DOHH2 (cell line): ENCODE measurements around the gene MS4A18.
"Not testable (repeated sequence)": the region's sequence is repeated elsewhere in the genome, so short reads cannot be mapped to it uniquely, and the experiment has no call there.

Source experiments
- H3F3A ChIP-seq: fragments of 200-600 bp; sonication (generic), shearing (Covaris generic); 2 replicates; pipeline ENCODE4 v1.6.0; 2016; ENCODE audit warnings: antibody characterized with exemption, mild to moderate bottlenecking; ENCODE audit not compliant: control insufficient read depth, insufficient read depth
- H3K27ac ChIP-seq: fragments of 200-600 bp; sonication (generic); 2 replicates; pipeline ENCODE4 v1.5.1; 2014; ENCODE audit warnings: low read depth, mild to moderate bottlenecking, low read length, moderate library complexity
- H3K27me3 ChIP-seq: fragments of 200-600 bp; sonication (generic); 2 replicates; pipeline ENCODE4 v1.6.1; 2014; ENCODE audit warnings: mild to moderate bottlenecking, low read length, mixed read lengths; ENCODE audit not compliant: control insufficient read depth
- H3K36me3 ChIP-seq: fragments of 200-600 bp; sonication (generic); 2 replicates; pipeline ENCODE4 v1.6.1; 2014; ENCODE audit warnings: mild to moderate bottlenecking, low read length, moderate library complexity, mixed read lengths; ENCODE audit not compliant: control insufficient read depth
- H3K4me1 ChIP-seq: fragments of 200-600 bp; sonication (generic); 2 replicates; pipeline ENCODE4 v1.6.1; 2014; ENCODE audit warnings: mild to moderate bottlenecking, low read length, mixed read lengths; ENCODE audit not compliant: control insufficient read depth
- H3K4me2 ChIP-seq: fragments of 200-600 bp; sonication (generic); 2 replicates; pipeline ENCODE4 v1.6.0; 2014; ENCODE audit warnings: mild to moderate bottlenecking, low read length, moderate library complexity
- H3K4me3 ChIP-seq: fragments of 200-600 bp; sonication (generic); 2 replicates; pipeline ENCODE4 v1.5.1; 2014; ENCODE audit warnings: mild to moderate bottlenecking, low read length, mixed read lengths
- H3K79me2 ChIP-seq: fragments of 200-600 bp; sonication (generic); 2 replicates; pipeline ENCODE4 v1.6.1; 2014; ENCODE audit warnings: mild to moderate bottlenecking, low read length, mixed read lengths; ENCODE audit not compliant: control insufficient read depth
- H3K9me2 ChIP-seq: fragments of 200-600 bp; sonication (generic); replicated peaks from 2 replicates; pipeline ENCODE4 v1.6.1; 2014; ENCODE audit warnings: mild to moderate bottlenecking, low read length, mixed read lengths; ENCODE audit not compliant: control insufficient read depth
- H3K9me3 ChIP-seq: fragments of 200-600 bp; sonication (generic); 2 replicates; pipeline ENCODE4 v1.6.1; 2014; ENCODE audit warnings: antibody characterized with exemption, low read length, mixed read lengths; ENCODE audit not compliant: control insufficient read depth, insufficient read depth
- H4K20me1 ChIP-seq: fragments of 200-600 bp; sonication (generic); 2 replicates; pipeline ENCODE4 v1.6.0; 2014; ENCODE audit warnings: low read depth, mild to moderate bottlenecking, antibody characterized with exemption, low read length, moderate library complexity; ENCODE audit not compliant: control insufficient read depth, insufficient read depth
- CTCF ChIP-seq: fragments of 200-600 bp; sonication (generic); IDR thresholded peaks from one replicate; pipeline ENCODE4 v1.5.1; 2014; ENCODE audit warnings: antibody characterized with exemption, mild to moderate bottlenecking, low read depth, low read length; ENCODE audit not compliant: poor library complexity, severe bottlenecking
- EZH2phosphoT487 ChIP-seq: fragments of 200-600 bp; sonication (generic); IDR thresholded peaks from 2 replicates; pipeline ENCODE4 v1.6.1; 2017; ENCODE audit warnings: borderline replicate concordance, mild to moderate bottlenecking, antibody characterized with exemption, low read length, moderate library complexity, mixed read lengths

MS4A18 gene

GRCh38 chr11:60756307-60757032, 31.9 kb downstream of the MS4A18 start, which contains the start of gene MS4A15:
TSS of gene MS4A15 (plus strand) at chr11:60756867. CDS start at chr11:60763734, 6,867 bp downstream.
- H3K27me3 ChIP-seq = peaks cover 17% of the 10 kb centered on the region
- no peaks in the 10 kb centered on the region for H3K9me2 ChIP-seq
- no peak within 1 kb of the TSS for H3K27ac ChIP-seq
- H4K20me1 ChIP-seq = no peaks in the 10 kb centered on the region
- peaks cover under 1% of the 10 kb centered on the region for H3K4me1 ChIP-seq
- H3K4me3 ChIP-seq = no peak within 1 kb of the TSS
- no peaks in the 10 kb centered on the region for H3K9me3 ChIP-seq
- no peaks in the 10 kb centered on the region for H3F3A ChIP-seq
- no peaks in the 10 kb centered on the region for H3K79me2 ChIP-seq
- H3K4me2 ChIP-seq = no peak within 1 kb of the TSS
- TF ChIP-seq CTCF (peak; percentile 62), EZH2phosphoT487 (no peak)
- no peaks in the 10 kb centered on the region for H3K36me3 ChIP-seq

- Histone ChIP-seq H3K79me2 (no peaks in the 10 kb centered on the region), H3K9me2 (no peaks in the 10 kb centered on the region), H3K4me2 (no peak overlapping the region), H3K4me1 (peaks cover 6% of the 10 kb centered on the region), H3K36me3 (no peaks in the 10 kb centered on the region), H3K9me3 (no peaks in the 10 kb centered on the region), H3K4me3 (no peak overlapping the region), H3F3A (no peaks in the 10 kb centered on the region), H3K27ac (no peak overlapping the region), H4K20me1 (no peaks in the 10 kb centered on the region), H3K27me3 (peaks cover 21% of the 10 kb centered on the region)
- TF ChIP-seq EZH2phosphoT487 (no peak), CTCF (no peak)
These were observed 32.8 kb downstream of the MS4A18 start for GRCh38 chr11:60757231-60757800.

- not testable (repeated sequence) for H3K9me2 ChIP-seq, H3K79me2 ChIP-seq, H3K27ac ChIP-seq, H3K4me3 ChIP-seq, H3K4me2 ChIP-seq, H4K20me1 ChIP-seq, H3F3A ChIP-seq, H3K36me3 ChIP-seq, H3K9me3 ChIP-seq
- peaks cover 17% of the 10 kb centered on the region for H3K4me1 ChIP-seq
- H3K27me3 ChIP-seq = peaks cover 20% of the 10 kb centered on the region
These were observed 34.2 kb downstream of the MS4A18 start for GRCh38 chr11:60758671-60759070.

GRCh38 chr11:60759438-60760225, 35.1 kb downstream of the MS4A18 start:
- Histone ChIP-seq H3K27me3 (peaks cover 20% of the 10 kb centered on the region), H3K4me1 (peaks cover 17% of the 10 kb centered on the region)
- not testable (repeated sequence) for H3K27ac ChIP-seq, H3K9me2 ChIP-seq, H3K79me2 ChIP-seq, H3K9me3 ChIP-seq, H4K20me1 ChIP-seq, H3K4me3 ChIP-seq, H3K36me3 ChIP-seq, H3F3A ChIP-seq, H3K4me2 ChIP-seq
